22Rv1 (cell line): ENCODE results near the gene SERPINA5.

Source experiments
- H3K27ac ChIP-seq: fragments of 450-650 bp; 2 replicates; pipeline ENCODE4 v1.5.1; 2017
- ZFX ChIP-seq: fragments of 450-650 bp; IDR thresholded peaks from 2 replicates; pipeline ENCODE4 v1.6.1; 2017; ENCODE audit warnings: antibody characterized with exemption, borderline replicate concordance
- TF ChIP-seq, protein P1 (sequence below): fragments of 450-650 bp; IDR thresholded peaks from 2 replicates; pipeline ENCODE4 v1.5.1; 2017; ENCODE audit warnings: mild to moderate bottlenecking

SERPINA5 gene

DNA sequence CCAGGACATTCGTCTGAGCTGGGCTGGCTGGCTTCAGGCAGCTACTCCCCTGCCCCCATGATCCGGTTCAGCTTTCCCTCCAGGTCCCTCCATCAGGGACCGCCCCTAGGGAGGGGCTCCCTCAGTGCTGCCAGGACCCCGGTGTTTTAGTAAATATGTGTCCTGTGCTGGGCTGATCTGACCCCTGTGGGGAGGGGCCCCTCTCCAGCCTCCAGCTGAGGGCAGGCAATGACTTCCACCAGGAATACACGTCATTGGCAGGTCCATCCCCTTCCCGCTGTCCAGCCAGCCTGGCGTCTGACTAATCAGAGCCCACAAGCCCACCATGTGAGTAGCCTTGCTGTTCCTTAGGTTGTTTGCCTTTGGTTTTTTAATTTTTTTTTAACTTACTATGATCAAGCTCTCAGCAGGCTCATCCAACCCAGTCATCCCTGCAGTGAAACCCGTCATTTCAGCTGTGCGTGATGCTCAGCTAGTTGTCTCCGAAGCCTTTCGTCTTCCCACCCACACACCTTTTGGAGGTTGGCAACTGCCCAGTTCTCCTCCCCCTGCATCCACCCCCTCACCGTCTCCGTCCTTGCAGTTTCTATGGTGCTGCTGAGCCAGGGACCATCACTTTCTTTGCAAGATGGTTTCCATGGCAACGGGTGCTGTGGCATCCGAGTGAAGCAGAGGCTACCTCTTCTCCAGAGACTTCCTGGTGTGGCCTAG is 35.9 kb upstream of the SERPINA5 start:
- TF ChIP-seq, protein P1, sequence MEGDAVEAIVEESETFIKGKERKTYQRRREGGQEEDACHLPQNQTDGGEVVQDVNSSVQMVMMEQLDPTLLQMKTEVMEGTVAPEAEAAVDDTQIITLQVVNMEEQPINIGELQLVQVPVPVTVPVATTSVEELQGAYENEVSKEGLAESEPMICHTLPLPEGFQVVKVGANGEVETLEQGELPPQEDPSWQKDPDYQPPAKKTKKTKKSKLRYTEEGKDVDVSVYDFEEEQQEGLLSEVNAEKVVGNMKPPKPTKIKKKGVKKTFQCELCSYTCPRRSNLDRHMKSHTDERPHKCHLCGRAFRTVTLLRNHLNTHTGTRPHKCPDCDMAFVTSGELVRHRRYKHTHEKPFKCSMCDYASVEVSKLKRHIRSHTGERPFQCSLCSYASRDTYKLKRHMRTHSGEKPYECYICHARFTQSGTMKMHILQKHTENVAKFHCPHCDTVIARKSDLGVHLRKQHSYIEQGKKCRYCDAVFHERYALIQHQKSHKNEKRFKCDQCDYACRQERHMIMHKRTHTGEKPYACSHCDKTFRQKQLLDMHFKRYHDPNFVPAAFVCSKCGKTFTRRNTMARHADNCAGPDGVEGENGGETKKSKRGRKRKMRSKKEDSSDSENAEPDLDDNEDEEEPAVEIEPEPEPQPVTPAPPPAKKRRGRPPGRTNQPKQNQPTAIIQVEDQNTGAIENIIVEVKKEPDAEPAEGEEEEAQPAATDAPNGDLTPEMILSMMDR: no peak
- no peak for TF ChIP-seq ZFX
- H3K27ac ChIP-seq: no peak overlapping the region

DNA sequence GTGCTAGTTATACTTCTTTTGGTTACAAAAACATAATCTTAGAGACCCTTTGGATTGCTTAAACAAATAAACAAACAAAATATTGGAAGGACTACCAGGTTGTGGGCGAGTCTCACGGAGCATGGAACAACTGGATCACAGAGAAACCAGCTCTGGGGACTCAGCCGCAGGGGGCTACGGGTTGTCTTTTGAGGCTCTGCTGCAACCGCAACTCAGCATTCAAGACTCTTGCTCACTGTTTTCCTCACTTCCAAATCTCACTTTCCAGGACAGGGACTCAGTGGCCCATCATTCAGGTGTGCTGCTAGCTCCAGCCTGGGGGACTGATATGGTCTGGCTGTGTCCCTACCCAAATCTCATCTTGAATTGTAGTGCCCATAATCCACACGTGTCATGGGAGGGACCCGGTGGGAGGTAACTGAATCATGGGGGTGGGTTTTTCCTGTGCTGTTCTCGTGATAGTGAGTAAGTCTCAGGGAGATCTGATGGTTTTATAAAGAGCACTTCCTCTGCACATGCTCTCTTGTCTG is 34.0 kb upstream of the SERPINA5 start:
- TF ChIP-seq, protein P1: no peak
- TF ChIP-seq ZFX: no peak
- no peak overlapping the region for H3K27ac ChIP-seq

DNA sequence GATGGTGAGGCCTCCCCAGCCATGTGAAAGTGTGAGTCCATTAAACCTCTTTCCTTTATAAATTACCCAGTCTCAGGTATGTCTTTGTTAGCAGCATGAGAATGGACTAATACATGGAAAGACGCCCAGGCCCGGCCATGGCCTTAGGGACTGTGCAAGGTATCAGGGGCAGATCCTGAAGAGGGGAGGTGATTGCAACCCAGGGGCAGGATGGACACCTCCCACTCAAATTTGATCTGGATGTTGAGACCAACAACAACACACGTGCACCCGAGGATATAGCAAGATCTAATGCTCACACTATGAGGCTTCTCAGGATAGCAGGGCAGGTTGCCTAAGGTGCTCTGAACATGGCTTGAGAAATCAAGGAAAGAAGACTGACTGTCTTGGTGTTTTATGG is 33.5 kb upstream of the SERPINA5 start:
- no peak overlapping the region for H3K27ac ChIP-seq
- TF ChIP-seq, protein P1: no peak
- no peak for TF ChIP-seq ZFX

DNA sequence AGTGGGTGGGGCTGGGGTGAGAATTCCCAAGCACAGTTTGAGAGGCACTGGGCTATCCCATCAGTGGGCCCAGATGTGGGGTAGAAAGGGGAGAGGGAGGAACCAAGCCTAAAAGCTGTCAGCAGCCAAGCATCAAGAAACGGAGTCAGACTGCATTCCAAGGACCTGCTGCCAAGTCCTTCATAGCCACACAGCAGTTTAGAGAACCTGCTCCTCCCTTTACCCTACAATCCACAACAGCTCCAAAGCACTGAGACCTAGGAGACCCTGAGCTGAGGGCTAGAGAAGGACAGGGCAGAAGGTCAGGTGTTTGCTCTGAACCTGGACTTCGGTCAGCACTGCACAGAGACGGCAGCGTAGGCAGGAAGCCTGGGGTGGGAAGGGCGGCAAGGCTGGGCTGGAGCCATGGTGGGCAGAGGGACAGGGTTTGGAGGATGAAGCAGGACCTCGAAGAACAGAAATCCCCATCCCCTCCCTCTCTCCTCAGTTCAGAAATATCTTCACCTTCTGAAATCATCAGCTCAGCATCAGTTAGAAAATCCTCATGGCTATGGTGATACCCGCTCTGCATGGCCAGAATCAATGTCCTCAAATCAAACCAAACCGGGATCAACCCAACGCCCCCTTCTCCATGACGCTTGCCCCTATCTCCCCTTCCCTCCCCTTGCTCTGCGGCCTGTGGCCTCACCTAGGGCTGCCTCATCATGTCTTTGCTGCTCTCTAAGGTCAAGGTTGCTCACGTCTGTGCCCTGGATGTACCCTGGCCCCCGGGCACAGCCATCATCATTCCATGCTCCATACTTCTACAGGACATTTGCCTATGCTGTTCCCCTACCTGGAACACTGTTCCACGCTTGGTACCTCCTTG is 32.9 kb upstream of the SERPINA5 start:
- no peak overlapping the region for H3K27ac ChIP-seq
- TF ChIP-seq ZFX: no peak
- TF ChIP-seq, protein P1: no peak

DNA sequence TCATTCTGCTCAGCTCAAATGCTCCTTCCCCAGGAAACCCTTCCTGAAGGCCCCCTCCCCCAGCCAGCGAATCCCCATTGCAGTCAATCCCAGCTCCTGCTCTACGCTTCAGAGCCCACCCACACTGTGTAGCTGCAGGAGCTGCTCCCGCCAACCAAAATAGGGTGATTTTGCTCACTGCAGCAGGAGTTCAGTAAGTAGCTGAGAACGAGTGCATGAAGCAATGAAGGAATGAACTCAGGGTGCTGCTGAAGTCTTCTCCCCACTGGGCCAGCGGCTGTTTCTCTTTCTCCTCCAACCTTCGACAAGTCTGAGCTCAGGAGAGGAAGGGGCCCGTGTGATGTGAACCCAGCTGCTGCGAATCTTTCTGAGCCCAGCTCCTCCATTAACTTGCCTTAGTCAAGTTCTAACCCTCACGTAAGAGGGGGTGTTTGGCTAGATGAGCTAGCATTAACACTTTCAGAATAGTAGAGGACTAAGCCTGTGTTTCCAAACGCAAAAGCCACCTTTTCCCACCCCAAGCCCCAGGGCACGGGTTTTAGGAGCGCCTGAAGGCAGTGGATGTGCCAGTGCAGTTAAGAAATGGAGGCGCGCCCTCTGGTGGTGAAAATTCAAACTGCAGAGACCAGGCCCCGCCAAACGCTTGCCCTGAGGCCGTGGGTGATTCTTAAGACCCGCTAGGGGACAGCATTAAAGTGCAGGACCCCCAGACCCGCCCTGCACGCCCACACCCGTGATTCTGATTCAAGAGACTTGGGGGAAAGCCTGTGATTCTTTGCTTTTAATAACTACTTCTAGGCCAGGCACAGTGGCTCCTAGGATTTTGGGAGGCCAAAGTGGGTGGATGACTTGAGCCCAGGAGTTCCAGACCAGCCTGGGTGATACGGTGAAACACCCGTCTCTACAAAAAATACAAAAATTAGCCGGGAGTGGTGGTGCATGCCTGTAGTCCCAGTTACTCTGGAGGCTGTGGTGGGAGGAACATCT is 31.9 kb upstream of the SERPINA5 start:
- H3K27ac ChIP-seq: no peak overlapping the region
- TF ChIP-seq, protein P1: peak; percentile 95
- no peak for TF ChIP-seq ZFX

DNA sequence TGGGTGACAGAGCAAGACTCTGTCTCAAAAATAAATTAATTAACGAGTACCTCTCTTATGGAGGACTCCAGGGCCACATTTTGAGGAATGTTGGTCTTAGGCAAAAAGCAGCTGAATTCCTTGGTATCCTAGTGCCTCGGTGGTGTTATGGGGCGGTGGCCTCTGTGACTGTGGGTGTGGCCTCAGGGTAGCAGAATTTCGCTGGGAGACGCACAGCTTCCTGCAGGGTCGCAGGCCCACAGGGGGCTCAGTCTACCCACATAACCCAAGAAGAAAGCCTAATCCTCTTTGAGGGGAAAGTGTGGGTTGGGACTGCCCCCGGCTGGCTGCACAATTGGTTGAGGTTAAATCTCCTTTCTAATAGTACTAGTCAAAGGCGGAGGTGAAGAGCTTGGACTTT is 31.2 kb upstream of the SERPINA5 start:
- H3K27ac ChIP-seq: no peak overlapping the region
- TF ChIP-seq, protein P1: no peak
- TF ChIP-seq ZFX: no peak
